GM18858 (cell line): ENCODE results near the gene CRYGC.

ENCODE experiments used
- ATAC-seq: cut with Tn5 transposase; IDR thresholded peaks from one replicate; pipeline ENCODE4 v1.9.1; 2021; ENCODE audit not compliant: unreplicated experiment

Gene CRYGC

DNA sequence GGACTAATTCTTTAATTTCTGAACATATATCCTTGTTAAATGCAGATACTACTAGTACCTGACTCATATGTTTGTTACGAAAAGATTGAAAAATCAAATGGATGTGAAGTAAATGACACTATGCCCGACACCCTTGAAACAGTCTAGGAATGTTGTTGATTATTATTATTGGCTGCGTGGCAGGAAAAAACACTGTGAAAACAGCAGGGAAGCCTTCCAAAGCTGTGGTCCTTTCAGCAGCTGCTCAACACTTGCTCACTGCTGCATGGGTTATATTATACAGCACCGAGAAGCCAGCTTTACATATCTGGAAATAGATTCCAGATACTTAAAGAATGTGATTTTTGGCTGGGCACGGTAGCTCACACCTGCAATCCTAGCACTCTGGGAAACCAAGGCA, 31.8 kb downstream of the CRYGC start:
- no peak for ATAC-seq

DNA sequence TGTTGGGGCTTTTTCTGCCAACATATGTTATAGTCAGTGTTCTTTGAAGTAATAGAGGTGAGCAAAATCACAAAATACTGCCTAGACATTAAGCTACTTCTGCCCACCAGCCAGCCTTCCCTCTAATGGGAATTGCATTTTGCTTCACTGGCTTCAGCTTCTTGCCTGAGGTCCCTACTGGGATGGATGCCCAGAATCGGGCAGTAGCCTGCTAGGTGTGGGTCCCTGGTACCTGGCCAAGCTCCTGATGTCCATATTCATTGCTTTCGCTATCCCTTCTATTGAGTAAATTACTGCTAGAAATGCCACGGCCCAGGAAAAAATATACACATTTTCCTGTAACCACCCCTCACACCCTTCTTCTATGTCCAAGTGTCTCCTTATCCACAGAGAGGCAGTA, 32.3 kb downstream of the CRYGC start:
- no peak for ATAC-seq

DNA sequence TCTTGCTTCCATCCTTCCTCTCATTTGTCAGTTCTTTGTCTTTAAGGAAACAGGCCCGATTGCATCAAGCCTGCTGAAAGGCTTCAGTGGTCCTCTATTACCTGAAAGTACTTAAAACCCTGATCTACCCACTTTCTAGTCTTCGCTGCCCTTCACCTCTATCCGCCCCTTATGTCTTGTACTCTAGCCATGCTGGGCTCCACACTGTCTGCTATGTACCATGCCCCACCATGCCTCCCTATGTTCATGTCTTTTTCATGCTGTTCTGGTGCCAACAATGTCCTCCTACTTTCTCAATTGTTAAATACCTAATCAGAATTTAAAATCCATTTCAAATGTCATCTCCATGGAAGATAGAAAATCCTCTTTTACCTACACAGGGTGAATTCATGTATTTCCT, 33.5 kb downstream of the CRYGC start:
- no peak for ATAC-seq

DNA sequence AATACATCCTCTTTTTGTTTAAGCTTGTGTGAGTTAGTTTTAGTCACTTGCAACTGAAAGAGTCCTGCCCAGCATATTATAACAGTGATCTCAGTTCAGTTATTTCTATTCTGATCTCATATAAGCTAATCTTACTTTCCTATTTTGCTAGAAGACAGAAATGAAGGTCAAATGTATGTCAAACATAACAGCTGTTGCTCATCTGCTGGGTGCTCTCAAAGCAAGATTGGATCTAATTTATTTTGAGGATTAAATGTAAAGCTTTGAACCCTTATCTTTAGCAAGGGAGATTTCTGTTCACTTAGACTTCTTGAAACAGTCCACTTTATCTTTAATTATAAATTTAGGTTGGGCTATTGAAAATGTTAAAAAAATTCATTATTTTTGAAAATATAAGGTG, 36.5 kb downstream of the CRYGC start:
- no peak for ATAC-seq

DNA sequence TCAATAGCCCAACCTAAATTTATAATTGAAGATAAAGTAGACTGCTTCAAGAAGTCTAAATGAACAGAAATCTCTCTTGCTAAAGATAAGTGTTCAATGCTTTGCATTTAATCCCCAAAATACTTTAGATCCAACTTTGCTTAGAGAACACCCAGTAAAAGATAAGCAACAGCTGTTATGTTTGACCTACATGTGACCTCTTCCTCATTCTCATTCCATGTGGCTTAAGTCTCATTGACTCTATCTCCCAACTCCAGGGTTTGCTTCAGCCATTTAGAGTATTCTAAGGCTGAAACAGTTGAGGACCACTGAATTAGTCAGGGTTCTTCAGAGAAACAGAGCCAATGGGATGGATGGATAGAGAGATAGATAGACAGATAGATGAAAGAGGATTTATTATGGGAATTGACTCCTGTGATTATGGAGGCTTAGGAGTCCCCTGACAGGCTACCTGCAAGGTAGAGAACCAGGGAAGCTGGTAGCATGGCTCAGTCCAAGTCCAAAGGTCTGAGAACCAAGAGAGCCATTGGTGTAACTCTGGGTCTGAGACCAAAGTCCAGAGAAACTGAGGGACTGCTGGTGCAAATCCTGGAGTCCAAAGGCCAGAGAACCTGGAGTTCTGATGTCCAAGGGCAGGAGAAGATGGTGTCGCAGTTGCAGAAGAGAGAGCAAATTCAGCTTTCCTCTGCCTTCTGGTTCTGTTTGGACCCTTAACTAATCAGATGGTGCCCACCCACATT, 37.4 kb downstream of the CRYGC start:
- no peak for ATAC-seq

DNA sequence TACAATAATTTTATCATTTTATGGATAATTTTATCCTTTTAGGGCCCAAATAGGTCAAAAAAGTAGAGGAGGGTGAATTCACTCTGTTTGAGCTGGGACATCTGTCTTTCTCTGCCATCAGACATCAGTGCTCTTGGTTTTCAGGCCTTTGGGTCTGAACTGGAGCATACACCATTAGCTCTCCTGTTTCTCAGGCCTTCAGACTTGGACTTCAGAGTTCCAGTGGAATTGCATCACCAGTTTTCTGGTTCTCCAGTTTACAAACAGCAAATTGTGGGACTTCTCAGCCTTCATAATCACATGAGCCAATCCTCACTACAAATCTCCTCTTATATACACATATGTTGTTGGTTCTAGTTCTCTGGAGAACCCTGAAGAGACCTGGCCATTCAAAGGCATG, 39.2 kb downstream of the CRYGC start:
- ATAC-seq = no peak

DNA sequence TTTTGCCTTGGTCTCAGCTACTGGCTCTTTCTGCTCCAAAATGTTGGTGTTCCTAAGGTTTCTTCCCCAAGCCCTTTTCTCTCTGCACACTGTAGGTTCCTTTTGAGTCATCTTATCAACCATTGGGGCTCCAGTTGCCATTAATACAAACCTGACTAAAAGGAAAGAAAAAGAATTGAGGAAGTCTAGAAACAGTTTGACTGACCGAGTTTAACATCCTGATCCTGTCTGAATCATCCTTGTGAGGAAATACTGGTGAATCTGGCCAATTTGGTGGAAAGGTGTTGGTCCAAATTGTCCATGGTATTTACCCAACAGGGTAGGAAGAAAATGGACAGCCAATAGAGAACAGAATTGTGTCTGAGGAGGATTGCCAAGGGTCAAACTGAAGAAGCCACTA, 43.6 kb downstream of the CRYGC start:
- ATAC-seq = no peak

DNA sequence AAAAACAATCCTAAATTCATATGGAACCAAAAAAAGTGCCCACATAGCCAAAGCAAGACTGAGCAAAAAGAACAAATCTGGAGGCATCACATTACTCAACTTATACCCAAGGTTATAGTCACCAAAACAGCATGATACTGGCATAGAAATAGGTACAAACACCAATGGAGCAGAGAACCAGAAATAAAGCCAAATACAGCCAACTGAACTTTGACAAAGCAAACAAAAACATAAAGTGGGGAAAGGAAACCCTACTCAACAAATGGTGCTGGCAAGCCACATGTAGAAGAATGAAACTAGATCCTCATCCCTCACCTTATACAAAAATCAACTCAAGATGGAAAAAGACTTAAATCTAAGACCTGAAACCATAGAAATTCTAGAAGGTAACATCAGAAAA, 45.8 kb downstream of the CRYGC start:
- no peak for ATAC-seq
